Activated CD8-positive, alpha-beta T cell treated with anti-CD3 and anti-CD28 coated beads for 36 hours (primary cell): ENCODE measurements around the gene MYL3. TPM values are rescaled to one million over a fixed set of nuclear protein-coding genes. Genes with fewer than 3 reads are reported as not detected.

Experiments
- ATAC-seq: fragments of 200-7000 bp; cut with Tn5 transposase; one replicate; pipeline ENCODE4 v1.10.0; 2021; ENCODE audit warnings: mild to moderate bottlenecking, moderate library complexity
- CTCF ChIA-PET: fragments of 350-600 bp; sonication (Branson Sonifier 250); formaldehyde crosslinking; loops from one replicate; lab custom pipeline; 2021; ENCODE audit warnings: antibody characterized with exemption; lab: Charles Lee
- POLR2A ChIA-PET: fragments of 350-600 bp; sonication (Branson Sonifier 250); formaldehyde crosslinking; loops from one replicate; lab custom pipeline; 2021; ENCODE audit warnings: antibody characterized with exemption; lab: Charles Lee
- DNase-seq: peaks from one replicate; pipeline ENCODE4 v3.0.0-alpha.2; 2020
- H3K27ac Mint-ChIP-seq: one replicate; pipeline ENCODE4 v1.8.0; 2021; ENCODE audit warnings: mild to moderate bottlenecking, mixed read lengths
- H3K27me3 Mint-ChIP-seq: one replicate; pipeline ENCODE4 v1.8.0; 2021; ENCODE audit warnings: mixed read lengths
- H3K36me3 Mint-ChIP-seq: one replicate; pipeline ENCODE4 v1.8.0; 2021; ENCODE audit warnings: low read depth, mixed read lengths
- H3K4me1 Mint-ChIP-seq: one replicate; pipeline ENCODE4 v1.8.0; 2021; ENCODE audit warnings: low read depth, mixed read lengths
- H3K4me3 Mint-ChIP-seq: one replicate; pipeline ENCODE4 v1.8.0; 2021; ENCODE audit warnings: mild to moderate bottlenecking, moderate library complexity, mixed read lengths
- H3K9me3 Mint-ChIP-seq: one replicate; pipeline ENCODE4 v1.8.0; 2021; ENCODE audit warnings: mixed read lengths
- CTCF ChIP-seq: fragments of 200-600 bp; IDR thresholded peaks from one replicate; pipeline ENCODE4 v1.8.0; 2022; ENCODE audit warnings: antibody characterized with exemption, mild to moderate bottlenecking
- intact Hi-C: fragments of 100-400 bp; cut with micrococcal nuclease; formaldehyde crosslinking; loops from one replicate; pipeline ENCODE4 v1.10.0; 2022
- total RNA-seq, 2 experiments: library from RNA; stranded (reverse); gene quantifications; one replicate each; pipeline ENCODE4 v1.2.3, GENCODE V29; 2021

The MYL3 gene
- total RNA-seq, 2 experiments from 2014 or later: not detected

- POLR2A ChIA-PET: no interaction called here
- Mint-ChIP-seq H3K4me1 (no peaks in the 10 kb centered on the region), H3K36me3 (peaks cover 3% of the 10 kb centered on the region), H3K27me3 (no peaks in the 10 kb centered on the region), H3K27ac (no peak overlapping the region), H3K9me3 (peaks cover 13% of the 10 kb centered on the region), H3K4me3 (no peak overlapping the region)
- TF ChIP-seq CTCF: no peak
- DNase-seq (no peak), ATAC-seq (no peak)
- CTCF ChIA-PET: interaction anchor here (1.2 kb wide), 1 partner anchor 59 kb away, joined by 3 read pairs; no protein-coding TSS in a partner anchor
- intact Hi-C loops: no loop called here
Observed at GRCh38 chr3:46835491-46835890, 27.8 kb downstream of the MYL3 start.

DNA sequence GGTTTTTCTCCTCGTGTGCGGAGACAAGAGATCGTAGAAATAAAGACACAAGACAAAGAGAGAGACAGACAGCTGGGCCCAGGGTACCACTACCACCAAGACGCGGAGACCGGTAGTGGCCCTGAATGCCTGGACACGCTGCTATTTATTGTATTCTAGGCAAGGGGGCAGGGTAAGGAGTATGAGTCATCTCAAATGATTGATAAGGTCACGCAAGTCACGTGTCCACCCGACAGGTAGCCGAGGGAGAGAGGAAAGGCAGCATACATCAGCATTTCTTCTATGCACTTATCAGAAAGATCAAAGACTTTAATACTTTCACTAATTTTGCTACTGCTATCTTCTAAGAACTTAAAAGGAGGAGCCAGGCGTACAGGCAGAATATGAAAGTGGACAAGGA lies 28.2 kb downstream of the MYL3 start:
- no peak for TF ChIP-seq CTCF
- intact Hi-C loops: no loop called here
- ATAC-seq (no peak), DNase-seq (no peak)
- Mint-ChIP-seq H3K9me3 (peaks cover 11% of the 10 kb centered on the region), H3K4me3 (no peak overlapping the region), H3K27ac (no peak overlapping the region), H3K27me3 (no peaks in the 10 kb centered on the region), H3K4me1 (peaks cover 3% of the 10 kb centered on the region), H3K36me3 (no peaks in the 10 kb centered on the region)
- CTCF ChIA-PET: interaction anchor here (1.2 kb wide), 1 partner anchor 60 kb away, joined by 3 read pairs; no protein-coding TSS in a partner anchor
- POLR2A ChIA-PET: no interaction called here

DNA sequence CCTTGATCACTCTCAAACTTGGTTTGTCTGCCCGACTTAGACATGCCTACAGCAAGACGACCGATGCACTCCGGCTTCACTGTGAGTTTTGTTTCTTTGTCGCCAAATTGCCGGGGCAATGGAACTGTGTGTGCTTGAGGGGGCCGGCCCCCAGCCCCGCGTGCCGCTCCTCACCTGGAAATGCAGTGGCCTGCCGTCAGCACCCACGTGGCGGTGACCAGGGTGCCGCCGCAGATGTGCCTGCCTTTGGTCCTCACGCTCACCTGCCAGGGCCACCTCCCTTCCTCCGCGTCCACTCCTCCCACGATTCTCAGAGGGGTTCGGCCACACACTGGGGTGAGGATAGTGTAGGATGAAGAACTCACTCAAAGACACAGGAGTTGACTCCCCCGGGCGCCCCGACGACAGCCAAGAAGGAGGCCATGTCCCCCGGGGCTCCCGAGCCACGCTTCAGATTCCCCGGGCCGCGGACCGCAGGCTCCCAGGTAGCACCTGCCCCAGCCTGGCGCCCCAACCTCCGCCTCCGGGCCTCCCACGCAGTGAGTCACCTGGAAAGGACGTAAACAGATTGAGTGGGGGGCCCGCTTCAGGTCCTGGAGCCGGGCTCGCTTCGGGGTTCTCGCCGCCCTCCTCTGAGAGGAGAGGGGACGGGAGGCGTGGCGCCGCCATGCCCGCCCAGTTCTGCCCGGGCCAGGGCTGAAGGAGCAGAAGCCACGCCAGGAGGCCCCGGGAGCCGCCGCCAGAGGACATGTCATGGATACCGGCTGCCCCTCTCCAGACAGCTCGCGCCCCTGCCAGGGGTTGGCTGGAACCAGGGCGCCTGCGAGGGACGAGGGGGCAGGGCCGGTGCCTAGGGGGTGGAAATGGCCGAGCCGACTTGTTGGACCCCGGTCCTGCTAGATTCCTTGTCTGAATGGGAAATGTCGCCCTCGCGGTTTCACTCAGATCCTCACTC lies 29.6 kb downstream of the MYL3 start:
- Mint-ChIP-seq H3K4me1 (peaks cover 13% of the 10 kb centered on the region), H3K27me3 (no peaks in the 10 kb centered on the region), H3K9me3 (peaks cover 13% of the 10 kb centered on the region), H3K4me3 (no peak overlapping the region), H3K27ac (no peak overlapping the region), H3K36me3 (no peaks in the 10 kb centered on the region)
- intact Hi-C loops: no loop called here
- ATAC-seq: no peak
- ChIA-PET CTCF (no interaction called here), POLR2A (no interaction called here)
- TF ChIP-seq CTCF: no peak
- no peak for DNase-seq

GRCh38 chr3:46831841-46832240 lies 31.4 kb downstream of the MYL3 start:
- H3K36me3 Mint-ChIP-seq: no peaks in the 10 kb centered on the region
- CTCF ChIA-PET: interaction anchor here (1.7 kb wide), 1 partner anchor 35 kb away, joined by 5 read pairs; no protein-coding TSS in a partner anchor
- no peak for ATAC-seq
- TF ChIP-seq CTCF: no peak
- H3K27me3 Mint-ChIP-seq: no peaks in the 10 kb centered on the region
- intact Hi-C loops: no loop called here
- peaks cover 13% of the 10 kb centered on the region for H3K4me1 Mint-ChIP-seq
- H3K27ac Mint-ChIP-seq: no peak overlapping the region
- no peak overlapping the region for H3K4me3 Mint-ChIP-seq
- POLR2A ChIA-PET: no interaction called here
- no peak for DNase-seq
- H3K9me3 Mint-ChIP-seq: peaks cover 3% of the 10 kb centered on the region

DNA sequence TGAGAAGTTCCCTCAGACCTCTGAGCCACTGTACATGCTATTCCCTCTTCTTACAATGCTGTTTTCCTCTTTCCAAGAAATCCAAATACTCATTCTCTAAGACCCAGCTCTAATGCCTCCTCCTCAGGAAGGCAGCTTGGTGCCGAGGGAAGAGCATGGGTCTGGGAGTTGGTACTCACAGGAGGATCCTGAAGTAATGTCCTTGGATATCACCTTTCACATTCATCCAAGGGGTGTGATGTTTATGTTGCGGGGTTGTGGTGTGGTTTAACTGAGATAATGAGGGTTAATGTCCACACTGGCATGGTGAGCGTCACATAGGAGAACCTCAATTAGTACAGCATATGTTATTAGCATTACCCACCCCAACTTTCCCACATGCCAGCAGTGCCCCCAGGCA lies 31.9 kb downstream of the MYL3 start:
- H3K27ac Mint-ChIP-seq: no peak overlapping the region
- TF ChIP-seq CTCF: no peak
- ChIA-PET CTCF (interaction anchor here (1.7 kb wide), 1 partner anchor 36 kb away, joined by 5 read pairs; no protein-coding TSS in a partner anchor), POLR2A (no interaction called here)
- H3K4me1 Mint-ChIP-seq: peaks cover 13% of the 10 kb centered on the region
- no peak for DNase-seq
- no peaks in the 10 kb centered on the region for H3K27me3 Mint-ChIP-seq
- intact Hi-C loops: no loop called here
- H3K9me3 Mint-ChIP-seq: peaks cover 3% of the 10 kb centered on the region
- no peaks in the 10 kb centered on the region for H3K36me3 Mint-ChIP-seq
- H3K4me3 Mint-ChIP-seq: no peak overlapping the region
- no peak for ATAC-seq
